Activated T-helper 1 cell treated with anti-CD3 and anti-CD28 coated beads, Interleukin-2, amount 50 U/mL, for 16 hours (primary cell): ENCODE measurements around the gene MED13.
"Not testable (repeated sequence)": the region's sequence is repeated elsewhere in the genome, so short reads cannot be mapped to it uniquely, and the experiment has no call there.

ENCODE experiments used
- DNase-seq, 2 donors: peaks; one replicate each; pipeline ENCODE4 v3.0.0-alpha.2; 2020; ENCODE audit warnings: low read depth in 1 of 2, low spot score in 1 of 2

MED13 gene

GRCh38 chr17:62062302-62062701 lies 2.8 kb downstream of the MED13 start:
- no peak for DNase-seq

- DNase-seq = no peak
These were observed 5.7 kb downstream of the MED13 start for GRCh38 chr17:62059414-62059813.

DNA sequence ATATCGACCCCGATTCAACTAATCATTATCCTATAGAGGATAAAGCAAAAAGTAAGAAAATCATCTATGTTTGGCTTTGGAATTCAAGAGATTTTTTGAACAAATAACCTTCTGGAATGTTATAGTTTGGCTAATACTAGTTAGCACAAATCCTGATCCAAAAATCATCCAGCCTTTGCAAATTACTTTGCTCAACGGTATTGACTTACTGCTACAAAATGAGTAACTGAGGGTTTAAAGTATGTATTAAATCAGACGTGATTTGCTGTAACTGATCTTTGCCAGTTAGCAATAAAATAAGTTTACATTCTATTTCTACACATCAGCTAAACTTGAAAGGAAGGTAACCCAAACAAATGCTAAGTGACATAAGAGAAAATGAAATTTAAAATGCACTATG lies 6.5 kb downstream of the MED13 start:
- DNase-seq = no peak

GRCh38 chr17:62057696-62058095 lies 7.4 kb downstream of the MED13 start:
- no peak for DNase-seq

DNA sequence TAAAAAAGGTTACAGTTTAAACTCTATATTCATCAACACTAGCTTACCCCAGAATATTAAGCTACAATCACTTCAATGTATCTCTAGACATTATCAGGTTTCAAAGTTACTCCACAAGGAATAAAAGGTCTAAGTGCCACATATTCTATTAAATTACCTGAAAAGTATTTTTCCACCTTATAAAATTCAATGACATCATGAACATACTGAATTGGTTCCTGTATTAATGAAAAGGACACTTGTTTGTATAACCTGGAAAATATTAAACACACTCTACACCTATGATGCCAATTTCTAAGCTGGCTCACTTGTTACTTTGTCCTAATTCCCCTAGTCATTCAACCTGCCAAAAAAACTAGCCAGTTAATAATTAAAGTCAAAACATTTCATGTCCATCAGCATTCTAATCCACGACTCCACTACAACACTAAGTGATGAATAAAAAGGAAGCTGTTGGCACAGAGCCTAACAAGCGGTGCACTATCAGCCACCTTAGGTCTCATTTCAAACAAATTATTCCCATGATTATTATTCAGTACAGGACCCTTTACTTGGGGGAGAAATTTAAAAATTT lies 12.2 kb downstream of the MED13 start:
- DNase-seq = no peak

DNA sequence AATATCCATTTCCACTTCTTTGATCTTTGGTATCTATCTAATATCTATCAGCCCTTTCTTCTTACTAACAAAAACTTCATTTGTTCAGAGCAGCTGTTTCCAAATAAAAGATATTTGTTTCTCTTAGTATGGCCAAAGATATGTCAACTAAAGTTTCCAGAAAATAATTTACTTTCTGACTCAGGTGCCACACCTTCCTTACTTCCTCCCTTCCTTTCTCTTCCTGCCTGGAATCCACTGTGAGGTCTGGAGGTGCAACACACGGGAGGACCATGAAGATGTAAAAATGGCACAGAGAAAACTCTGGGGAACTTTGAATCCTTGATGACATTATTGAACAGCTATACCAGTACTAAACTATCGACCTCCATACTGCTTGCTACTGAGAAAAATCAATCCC lies 14.0 kb downstream of the MED13 start:
- no peak for DNase-seq

GRCh38 chr17:62049299-62049698 lies 15.8 kb downstream of the MED13 start:
- DNase-seq = no peak

GRCh38 chr17:62048262-62048661 lies 16.8 kb downstream of the MED13 start:
- DNase-seq = no peak

- no peak for DNase-seq
These were observed 19.6 kb downstream of the MED13 start for GRCh38 chr17:62045517-62045916.

DNA sequence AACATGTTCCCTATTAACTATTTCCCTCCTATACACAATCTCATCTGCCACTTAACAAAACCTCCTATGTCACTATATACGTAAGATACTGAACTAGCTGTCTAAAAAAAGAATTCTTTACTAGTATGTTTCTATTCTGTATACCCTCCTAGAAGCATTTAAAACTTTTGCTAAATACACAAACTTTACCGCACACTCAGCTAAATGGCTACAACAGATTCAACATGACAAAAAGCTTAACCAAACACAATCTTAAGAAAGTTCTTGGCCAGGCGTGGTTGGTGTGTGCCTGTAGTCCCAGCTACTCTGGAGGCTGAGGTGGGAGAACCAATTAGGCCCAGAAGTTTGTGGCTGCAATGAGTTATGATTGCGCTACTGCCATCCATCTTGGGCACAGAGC lies 20.0 kb downstream of the MED13 start:
- DNase-seq = no peak

- DNase-seq = no peak
These were observed 21.5 kb downstream of the MED13 start for GRCh38 chr17:62043602-62044001.

GRCh38 chr17:62043140-62043539 lies 21.9 kb downstream of the MED13 start:
- no peak for DNase-seq

- no peak for DNase-seq
These were observed 26.8 kb downstream of the MED13 start for GRCh38 chr17:62038248-62038647.

- no peak for DNase-seq
These were observed 31.8 kb downstream of the MED13 start for GRCh38 chr17:62033317-62033716.

DNA sequence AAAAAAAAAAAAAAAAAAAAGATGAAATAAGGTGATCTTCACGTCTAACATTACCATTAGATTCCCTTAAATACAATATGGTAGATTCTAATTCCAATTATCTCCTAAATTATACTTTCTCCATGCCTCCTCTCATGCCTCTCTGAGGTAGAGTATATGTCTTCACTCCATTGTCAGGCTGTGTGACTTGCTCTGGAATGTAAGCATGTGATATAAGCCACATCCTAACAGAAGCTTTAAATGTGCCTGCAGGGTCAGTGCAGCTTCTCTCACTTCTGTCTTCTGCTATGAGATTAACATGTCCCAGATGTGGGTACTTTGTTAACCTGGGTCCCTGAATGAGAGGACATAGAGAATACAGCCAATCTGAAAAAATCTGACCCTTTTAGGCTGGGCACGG lies 32.6 kb downstream of the MED13 start:
- no peak for DNase-seq

DNA sequence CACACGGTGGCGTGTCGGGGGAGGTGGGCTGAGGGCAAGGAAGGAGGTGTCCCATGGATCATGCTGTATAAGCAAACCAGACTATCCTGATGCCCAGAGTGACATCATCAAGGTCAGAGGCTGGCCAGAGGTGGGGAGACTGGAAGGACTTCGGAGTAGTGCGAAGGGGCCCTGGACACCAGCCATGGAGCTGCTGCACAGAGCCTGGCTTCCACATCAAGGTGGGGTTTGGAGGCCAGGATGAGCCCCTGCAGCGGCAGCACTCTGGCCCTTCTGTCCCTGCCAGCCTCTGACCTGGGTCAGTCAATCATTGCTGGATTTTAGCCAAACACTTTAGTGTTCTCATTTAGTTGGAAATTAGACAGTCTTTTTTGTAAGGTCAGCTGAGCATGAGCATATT lies 34.8 kb downstream of the MED13 start:
- DNase-seq = no peak

DNA sequence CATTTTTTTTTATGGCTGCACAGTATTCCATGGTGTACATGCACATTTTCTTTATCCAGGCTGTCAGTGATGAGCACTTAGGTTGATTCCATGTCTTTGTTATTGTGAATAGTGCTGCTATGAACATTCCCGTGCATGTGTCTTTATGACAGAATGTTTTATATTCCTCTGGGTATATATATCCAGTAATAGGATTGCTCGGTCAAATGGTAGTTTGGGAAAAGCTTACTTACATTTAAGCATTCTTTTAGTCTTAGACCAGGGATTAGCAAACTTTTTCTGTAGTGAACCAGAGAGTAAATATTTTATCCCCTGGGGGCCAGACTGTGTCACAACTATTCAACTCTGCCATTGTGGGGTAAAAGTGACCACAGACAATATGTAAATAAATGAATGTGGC lies 40.2 kb downstream of the MED13 start:
- DNase-seq = no peak

- no peak for DNase-seq
These were observed 47.2 kb downstream of the MED13 start for GRCh38 chr17:62017912-62018311.

DNA sequence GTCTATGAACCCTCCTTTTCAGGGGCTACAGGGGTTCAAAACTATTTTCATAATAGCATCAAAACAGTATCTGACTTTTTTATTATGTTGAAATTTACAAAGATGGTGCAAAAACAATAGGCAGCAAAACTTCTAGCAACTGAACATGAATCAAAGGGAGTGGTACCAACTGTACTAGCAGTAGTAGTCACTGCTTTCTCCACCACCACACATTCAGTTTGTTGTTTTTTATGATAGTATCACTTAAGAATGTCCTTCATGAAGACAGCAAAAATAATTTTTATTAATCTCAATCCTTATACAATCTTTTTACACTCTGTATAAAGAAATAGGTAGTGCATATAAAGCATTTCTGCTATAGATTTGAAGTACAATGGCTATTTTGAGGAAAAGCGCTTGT lies 47.6 kb downstream of the MED13 start:
- no peak for DNase-seq

DNA sequence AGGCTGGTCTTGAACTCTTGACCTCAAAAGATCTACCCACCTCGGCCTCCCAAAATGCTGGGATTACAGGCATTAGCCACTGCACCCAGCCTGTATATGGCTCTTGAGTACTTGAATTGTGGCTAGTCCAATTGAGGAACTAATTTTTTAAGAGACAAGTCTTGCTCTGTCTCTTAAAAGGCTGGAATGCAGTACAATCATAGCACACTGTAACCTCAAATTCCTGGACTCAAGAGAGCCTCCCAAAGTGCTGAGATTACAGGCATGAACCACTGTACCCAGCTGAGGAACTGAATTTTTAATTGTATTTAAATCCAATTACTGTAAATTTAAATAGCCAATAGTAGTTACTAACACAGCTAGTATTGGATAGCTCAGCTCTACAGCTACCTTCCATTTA lies 50.6 kb downstream of the MED13 start:
- no peak for DNase-seq

- DNase-seq = no peak
These were observed 55.9 kb downstream of the MED13 start for GRCh38 chr17:62009220-62009619.

DNA sequence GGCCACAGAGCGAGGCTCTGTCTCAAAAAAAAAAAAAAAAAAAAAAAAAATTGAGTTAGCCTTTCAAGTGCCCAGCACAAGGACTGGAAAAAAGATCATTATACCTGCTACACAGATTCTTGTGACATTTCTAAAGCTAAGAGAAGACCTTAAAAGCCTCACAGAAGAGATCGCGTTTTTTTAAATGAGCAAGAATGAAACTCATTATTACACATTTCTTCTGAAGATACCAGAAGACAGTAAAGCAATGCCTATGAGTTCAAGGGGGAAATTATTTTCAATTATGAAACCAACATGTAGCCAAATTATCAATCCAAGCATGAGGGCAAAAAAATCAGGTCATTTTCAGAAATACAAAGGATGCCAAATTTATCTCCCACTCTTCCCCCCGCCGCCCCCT lies 56.8 kb downstream of the MED13 start:
- DNase-seq = no peak

DNA sequence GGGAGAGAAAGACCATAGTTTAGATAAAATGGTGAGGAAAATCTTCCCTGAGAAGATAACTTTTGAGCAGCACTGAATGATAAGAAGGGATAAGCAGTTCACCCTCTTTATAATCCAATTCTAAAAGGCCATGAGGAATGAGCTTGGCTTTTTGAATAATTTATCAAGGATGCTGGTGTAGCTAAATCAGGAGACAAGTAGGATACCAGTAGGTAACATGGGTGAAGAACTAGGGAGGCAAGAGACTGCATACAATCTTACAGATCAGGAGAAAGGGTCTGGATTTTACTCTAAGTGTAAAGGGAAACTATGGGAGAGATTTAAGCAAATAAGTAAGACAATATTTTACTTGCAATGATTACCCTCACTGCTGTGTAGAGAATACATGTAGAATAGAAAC lies 60.7 kb downstream of the MED13 start:
- DNase-seq = no peak

DNA sequence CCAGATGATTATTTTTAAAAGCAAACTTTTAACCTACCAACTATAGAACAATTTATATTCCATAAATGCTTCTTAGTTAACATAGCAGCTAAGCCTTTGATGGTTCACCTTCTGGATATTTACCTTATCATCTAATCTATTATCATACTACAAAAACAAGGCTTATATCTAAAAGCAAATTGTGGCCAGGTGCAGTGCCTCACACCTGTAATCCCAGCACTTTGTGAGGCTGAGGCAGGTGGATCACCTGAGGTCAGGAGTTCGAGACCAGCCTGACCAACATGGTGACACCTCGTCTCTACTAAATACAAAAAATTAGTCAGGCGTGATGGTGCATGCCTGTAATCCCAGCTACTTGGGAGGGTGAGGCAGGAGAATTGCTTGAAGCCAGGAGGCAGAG lies 61.9 kb downstream of the MED13 start:
- not testable (repeated sequence) for DNase-seq
